ENCODE measurements around the gene UBE3B.

The UBE3B gene

GRCh38 chr12:109554761-109555160, 77.3 kb downstream of the UBE3B start:
- DNase-seq, result no peak

- no peak for DNase-seq
These were observed 78.2 kb downstream of the UBE3B start for GRCh38 chr12:109555431-109556315.

GRCh38 chr12:109557200-109557599, 79.8 kb downstream of the UBE3B start:
- no peak for DNase-seq

GRCh38 chr12:109557805-109558204, 80.4 kb downstream of the UBE3B start:
- no peak for DNase-seq

- no peak for DNase-seq
These were observed 81.2 kb downstream of the UBE3B start for GRCh38 chr12:109558374-109559199.

GRCh38 chr12:109559200-109559505, 81.7 kb downstream of the UBE3B start:
- DNase-seq, result no peak

- DNase-seq, result no peak
These were observed 82.2 kb downstream of the UBE3B start for GRCh38 chr12:109559601-109560000.

GRCh38 chr12:109560867-109561710, 83.7 kb downstream of the UBE3B start:
- no peak for DNase-seq

GRCh38 chr12:109561711-109562030, 84.2 kb downstream of the UBE3B start:
- DNase-seq, result no peak

GRCh38 chr12:109562871-109563270, 85.4 kb downstream of the UBE3B start:
- DNase-seq, result no peak

GRCh38 chr12:109563291-109564284, 86.2 kb downstream of the UBE3B start:
- DNase-seq, result no peak

GRCh38 chr12:109566424-109566823, 89.0 kb downstream of the UBE3B start:
- DNase-seq, result no peak

GRCh38 chr12:109567296-109567695, 89.9 kb downstream of the UBE3B start:
- DNase-seq, result no peak

- DNase-seq, result no peak
These were observed 90.5 kb downstream of the UBE3B start for GRCh38 chr12:109567967-109568366.

- DNase-seq, result no peak
These were observed 91.1 kb downstream of the UBE3B start for GRCh38 chr12:109568486-109568885.

GRCh38 chr12:109571773-109572505, 94.5 kb downstream of the UBE3B start:
- no peak for DNase-seq

GRCh38 chr12:109572506-109572845, 95.0 kb downstream of the UBE3B start:
- no peak for DNase-seq

GRCh38 chr12:109573029-109573913, 95.8 kb downstream of the UBE3B start, which contains the start of the genes MMAB and MVK:
Gene MMAB, minus strand, starts transcription at chr12:109573504. Its CDS starts 24 bp downstream, at chr12:109573480.
Gene MVK, plus strand, starts transcription at chr12:109573794. Its CDS starts 1,029 bp downstream, at chr12:109574823.
- DNase-seq, result peak; percentile 98

- no peak for DNase-seq
These were observed 96.4 kb downstream of the UBE3B start for GRCh38 chr12:109573914-109574244.

GRCh38 chr12:109575683-109576082, 98.2 kb downstream of the UBE3B start:
- no peak for DNase-seq
